ENCODE results near the gene PPP1R12C.
"Not testable (repeated sequence)": the region's sequence is repeated elsewhere in the genome, so short reads cannot be mapped to it uniquely, and the experiment has no call there.

The PPP1R12C gene

GRCh38 chr19:55116859-55117662 is at the start of gene PPP1R12C:
Gene PPP1R12C (minus strand): TSS chr19:55117637. CDS start chr19:55117543, 94 bp downstream.
- peak within 1 kb of the TSS; percentile 98 for H3K4me3 Mint-ChIP-seq
- no peaks in the 10 kb centered on the region for H3K27me3 Mint-ChIP-seq
- H3K9me3 Mint-ChIP-seq: peaks cover 1% of the 10 kb centered on the region
- no peak for DNase-seq (ENCODE audit: low spot score in 2 of 2)
- H3K27ac Mint-ChIP-seq: peak within 1 kb of the TSS; percentile 90
- H3K4me1 Mint-ChIP-seq: peaks cover 36% of the 10 kb centered on the region
- peak; percentile 30 for ATAC-seq (ENCODE audit: low read depth)
- no peaks in the 10 kb centered on the region for H3K36me3 Mint-ChIP-seq

- Mint-ChIP-seq H3K9me3 (peaks cover 8% of the 10 kb centered on the region), H3K27ac (peak within 1 kb of the TSS; percentile 68), H3K27me3 (peaks cover 37% of the 10 kb centered on the region), H3K36me3 (peaks cover under 1% of the 10 kb centered on the region), H3K4me1 (peaks cover 9% of the 10 kb centered on the region), H3K4me3 (peak within 1 kb of the TSS; percentile 42)
- ATAC-seq (ENCODE audit: low read depth) (peak; percentile 82), DNase-seq (ENCODE audit: low spot score in 2 of 2) (no peak)
Observed at GRCh38 chr19:55166530-55167268, 49.3 kb upstream of the PPP1R12C start, which contains the start of gene DNAAF3. Gene DNAAF3 (minus strand): TSS chr19:55166613. CDS start chr19:55166413, 200 bp downstream.

- Mint-ChIP-seq H3K4me3 (peak overlapping the region; percentile 42), H3K36me3 (no peaks in the 10 kb centered on the region), H3K9me3 (peaks cover 8% of the 10 kb centered on the region), H3K27ac (peak overlapping the region; percentile 68), H3K4me1 (peaks cover 9% of the 10 kb centered on the region), H3K27me3 (peaks cover 31% of the 10 kb centered on the region)
- DNase-seq (ENCODE audit: low spot score in 2 of 2) (no peak), ATAC-seq (ENCODE audit: low read depth) (peak; percentile 51)
Observed at GRCh38 chr19:55165952-55166529, 48.6 kb upstream of the PPP1R12C start.

- Mint-ChIP-seq H3K4me3 (no peak overlapping the region), H3K4me1 (peaks cover 8% of the 10 kb centered on the region), H3K36me3 (peaks cover 2% of the 10 kb centered on the region), H3K27me3 (peaks cover 39% of the 10 kb centered on the region), H3K9me3 (peaks cover 4% of the 10 kb centered on the region), H3K27ac (no peak overlapping the region)
- ATAC-seq (ENCODE audit: low read depth) (no peak), DNase-seq (ENCODE audit: low spot score in 2 of 2) (no peak)
Observed at GRCh38 chr19:55161571-55162322, 44.3 kb upstream of the PPP1R12C start.

DNA sequence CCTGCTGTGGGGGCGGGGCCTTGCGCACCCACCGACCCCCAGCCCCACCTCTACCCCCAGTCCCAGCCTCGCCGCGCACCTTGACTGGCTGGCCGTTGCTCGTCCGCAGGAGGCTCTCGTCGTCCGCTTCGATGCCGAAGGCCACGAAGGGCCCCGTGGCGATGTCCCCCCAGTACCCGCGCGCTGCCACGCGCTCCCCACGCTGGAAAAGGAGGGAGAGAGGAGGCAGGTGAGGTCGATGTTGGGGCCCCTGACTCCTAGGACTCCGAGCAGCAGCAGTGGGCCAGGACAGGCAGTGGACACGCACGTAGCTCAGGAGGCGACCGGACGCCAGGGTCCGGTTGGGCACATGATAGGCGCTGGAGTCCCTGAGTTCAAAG is 43.5 kb upstream of the PPP1R12C start:
- Mint-ChIP-seq H3K27me3 (peaks cover 38% of the 10 kb centered on the region), H3K27ac (no peak overlapping the region), H3K9me3 (no peaks in the 10 kb centered on the region), H3K4me1 (peaks cover 4% of the 10 kb centered on the region), H3K4me3 (no peak overlapping the region), H3K36me3 (peaks cover 2% of the 10 kb centered on the region)
- DNase-seq (ENCODE audit: low spot score in 2 of 2): no peak
- ATAC-seq (ENCODE audit: low read depth): no peak

DNA sequence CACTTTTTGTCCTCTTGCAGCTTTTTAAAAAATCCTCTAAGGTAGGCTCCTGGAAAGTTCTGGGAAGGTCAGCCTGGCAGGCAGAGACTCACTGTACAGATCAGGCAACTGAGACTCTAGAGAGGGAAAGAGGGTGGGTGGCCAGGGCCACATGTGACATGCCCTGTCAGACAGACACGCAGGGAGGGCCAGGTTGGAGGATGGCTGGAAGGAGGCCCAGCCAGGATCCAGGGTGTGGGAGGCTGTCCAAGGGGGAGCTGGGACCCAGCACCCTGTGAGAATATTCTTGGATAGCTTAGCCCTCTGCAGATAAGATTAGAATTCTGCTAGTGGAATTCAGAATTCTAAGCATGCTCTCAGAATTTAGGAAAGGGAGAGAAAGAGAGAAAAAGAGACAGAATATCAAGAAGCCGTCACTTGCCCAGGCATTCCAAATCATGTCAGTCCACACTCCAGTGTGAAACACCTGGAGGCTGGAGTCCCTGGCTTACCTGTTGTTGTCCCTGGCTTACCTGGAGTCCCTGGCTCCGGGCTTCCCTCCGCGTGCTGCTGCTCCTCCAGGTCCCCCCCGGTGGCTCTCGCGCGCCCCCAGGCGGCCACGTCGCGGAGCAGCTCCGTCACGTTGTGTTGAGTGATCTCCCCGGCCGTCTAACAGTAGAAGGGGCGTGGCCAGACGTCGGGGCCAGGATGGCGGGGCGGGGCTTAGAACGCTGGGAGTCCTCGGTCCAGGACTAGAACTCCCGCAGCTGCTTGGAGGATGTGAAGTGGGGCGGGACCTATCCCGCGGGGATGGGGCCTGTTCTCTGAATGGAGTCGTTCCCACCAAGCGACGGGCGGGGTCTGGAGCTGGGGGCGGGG is 42.9 kb upstream of the PPP1R12C start:
- peaks cover 4% of the 10 kb centered on the region for H3K4me1 Mint-ChIP-seq
- peak; percentile 90 for ATAC-seq (ENCODE audit: low read depth)
- no peak overlapping the region for H3K27ac Mint-ChIP-seq
- no peaks in the 10 kb centered on the region for H3K9me3 Mint-ChIP-seq
- peak; percentile 76 to 80 for DNase-seq (ENCODE audit: low spot score in 2 of 2)
- H3K4me3 Mint-ChIP-seq: no peak overlapping the region
- peaks cover 2% of the 10 kb centered on the region for H3K36me3 Mint-ChIP-seq
- peaks cover 35% of the 10 kb centered on the region for H3K27me3 Mint-ChIP-seq

GRCh38 chr19:55158848-55159749 is 41.7 kb upstream of the PPP1R12C start:
- Mint-ChIP-seq H3K36me3 (peaks cover 2% of the 10 kb centered on the region), H3K27ac (no peak overlapping the region), H3K9me3 (no peaks in the 10 kb centered on the region), H3K4me3 (no peak overlapping the region), H3K27me3 (peaks cover 39% of the 10 kb centered on the region), H3K4me1 (peaks cover 10% of the 10 kb centered on the region)
- no peak for ATAC-seq (ENCODE audit: low read depth)
- no peak for DNase-seq (ENCODE audit: low spot score in 2 of 2)

GRCh38 chr19:55158423-55158822 is 41.0 kb upstream of the PPP1R12C start:
- Mint-ChIP-seq H3K4me1 (peaks cover 14% of the 10 kb centered on the region), H3K36me3 (peaks cover 4% of the 10 kb centered on the region), H3K27ac (no peak overlapping the region), H3K9me3 (peaks cover 1% of the 10 kb centered on the region), H3K27me3 (peaks cover 39% of the 10 kb centered on the region), H3K4me3 (no peak overlapping the region)
- DNase-seq (ENCODE audit: low spot score in 2 of 2): no peak
- ATAC-seq (ENCODE audit: low read depth): no peak

DNA sequence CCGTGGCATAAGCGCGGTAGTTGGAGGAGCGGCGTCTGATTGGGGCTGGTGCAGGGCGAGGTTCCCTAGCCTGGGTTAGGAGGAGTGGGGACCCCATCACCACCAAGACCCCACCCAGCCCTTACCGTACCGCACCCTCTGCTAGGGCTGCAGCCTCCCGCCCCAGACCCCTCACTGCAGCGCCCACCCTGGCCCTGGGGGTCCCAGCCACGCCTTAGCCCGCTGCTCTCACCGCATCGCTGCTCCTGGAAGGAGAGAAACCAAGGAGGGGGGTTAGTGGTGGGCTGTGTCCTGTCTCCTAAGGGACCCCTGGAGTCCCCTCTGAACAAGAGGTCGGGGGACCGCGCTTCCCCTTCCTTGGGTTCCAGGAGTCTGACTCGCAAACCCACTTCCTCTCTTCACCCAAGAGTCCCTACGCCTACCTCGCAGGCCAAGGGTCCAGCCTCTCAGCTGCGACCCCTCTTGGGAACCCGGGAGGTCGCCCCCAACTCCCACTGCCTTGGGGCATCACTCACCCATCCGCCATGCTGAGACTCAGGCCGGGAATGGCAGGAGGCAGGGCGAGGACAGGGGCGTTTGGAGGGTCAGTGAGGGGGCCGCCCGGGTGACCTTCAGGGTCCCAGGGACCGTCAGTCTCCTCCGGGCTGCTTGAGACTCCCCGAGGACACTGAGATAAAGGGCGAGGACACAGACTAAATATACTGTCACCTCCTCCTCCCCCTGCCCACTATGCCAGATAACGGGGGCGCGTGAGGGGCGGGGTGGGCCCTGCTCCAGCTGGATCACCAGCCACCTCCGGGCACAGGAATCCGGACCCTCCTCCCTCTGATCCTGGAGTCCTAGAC is 39.8 kb upstream of the PPP1R12C start, which contains the start of gene TNNI3:
TNNI3 (minus strand) TSS at position 669 of the 845 bp plus-strand sequence; CDS start at position 526, 143 bp downstream.
- ATAC-seq (ENCODE audit: low read depth): no peak
- H3K9me3 Mint-ChIP-seq: peaks cover 2% of the 10 kb centered on the region
- no peak for DNase-seq (ENCODE audit: low spot score in 2 of 2)
- peaks cover 39% of the 10 kb centered on the region for H3K27me3 Mint-ChIP-seq
- peaks cover 4% of the 10 kb centered on the region for H3K36me3 Mint-ChIP-seq
- no peak within 1 kb of the TSS for H3K4me3 Mint-ChIP-seq
- H3K27ac Mint-ChIP-seq: no peak within 1 kb of the TSS
- H3K4me1 Mint-ChIP-seq: peaks cover 15% of the 10 kb centered on the region

GRCh38 chr19:55156202-55157063 is 39.0 kb upstream of the PPP1R12C start:
- Mint-ChIP-seq H3K4me3 (no peak overlapping the region), H3K9me3 (peaks cover 7% of the 10 kb centered on the region), H3K27me3 (peaks cover 39% of the 10 kb centered on the region), H3K4me1 (peaks cover 20% of the 10 kb centered on the region), H3K36me3 (peaks cover 7% of the 10 kb centered on the region), H3K27ac (no peak overlapping the region)
- DNase-seq (ENCODE audit: low spot score in 2 of 2): no peak
- ATAC-seq (ENCODE audit: low read depth): no peak

DNA sequence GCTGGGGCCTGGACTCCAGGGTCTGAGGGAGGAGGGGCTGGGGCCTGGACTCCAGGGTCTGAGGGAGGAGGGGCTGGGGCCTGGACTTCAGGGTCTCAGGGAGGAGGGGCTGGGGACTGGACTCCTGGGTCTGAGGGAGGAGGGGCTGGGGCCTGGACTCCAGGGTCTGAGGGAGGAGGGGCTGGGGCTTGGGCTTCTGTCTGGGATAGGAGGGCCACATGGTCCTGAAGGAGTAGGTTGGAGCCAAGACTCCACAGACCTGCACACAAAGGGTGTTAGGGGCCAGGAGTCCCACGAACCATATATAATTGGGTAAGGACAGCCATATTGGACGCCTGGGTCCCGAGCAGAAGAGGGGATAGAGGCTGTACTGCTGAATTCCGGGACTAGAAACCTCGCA is 38.3 kb upstream of the PPP1R12C start:
- Mint-ChIP-seq H3K27me3 (peaks cover 39% of the 10 kb centered on the region), H3K4me1 (peaks cover 20% of the 10 kb centered on the region)
- not testable (repeated sequence) for ATAC-seq (ENCODE audit: low read depth); H3K4me3 Mint-ChIP-seq; DNase-seq (ENCODE audit: low spot score in 2 of 2); H3K27ac Mint-ChIP-seq; H3K36me3 Mint-ChIP-seq; H3K9me3 Mint-ChIP-seq

All from memory B cell (primary cell).